Measurements from ENCODE around the gene TRMT11. TPM values are rescaled to one million over a fixed set of nuclear protein-coding genes. Genes with fewer than 3 reads are reported as not detected.

The TRMT11 gene
- total and polyA plus RNA-seq, 9 of the 15 experiments (the other 6 are each of a cell fraction or from before 2014, with no cell fraction given), result 38.8 to 88.0 (median 59.8) TPM

DNA sequence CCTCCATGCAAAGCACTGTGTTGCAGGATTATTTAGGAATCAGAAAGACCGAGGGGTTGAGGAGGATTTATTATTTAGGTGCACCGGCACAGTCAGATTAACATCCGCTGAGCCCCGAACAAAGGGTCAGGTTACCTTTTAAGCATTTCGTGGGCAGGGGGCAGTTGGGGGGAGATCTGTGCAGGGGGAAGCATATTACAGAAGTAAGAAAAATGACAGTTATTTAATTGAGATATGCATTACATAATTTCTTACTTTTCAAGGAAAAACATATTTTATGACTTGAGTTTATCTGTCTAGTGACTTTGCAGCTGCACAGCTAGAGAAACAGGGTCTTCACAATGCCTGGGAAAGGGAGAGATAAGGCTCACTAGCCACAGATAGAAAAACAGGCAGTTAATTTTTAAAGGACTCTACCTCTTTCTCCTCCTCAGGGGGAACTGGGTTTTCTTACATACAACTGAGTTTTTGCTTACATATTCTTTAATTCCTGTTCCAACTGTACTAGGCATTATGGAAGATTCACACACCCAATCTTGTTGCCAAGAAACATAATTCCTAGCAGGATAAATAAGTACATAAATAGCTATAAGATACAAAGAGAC lies 31.5 kb upstream of the TRMT11 start (continued):
- TF ChIP-seq MBD1 (CRISPR knock-in tag; IDR thresholded peaks at IDR 0.05) (no peak), SRSF3 (IDR thresholded peaks at IDR 0.05; ENCODE audit: insufficient read depth, low read length) (no peak), GABPB2 (CRISPR knock-in tag; conservative IDR thresholded peaks at IDR 0.05) (no peak), GATAD2B (IDR thresholded peaks at IDR 0.05; ENCODE audit: borderline replicate concordance) (no peak), BMI1 (IDR thresholded peaks at IDR 0.05; ENCODE audit: low read length) (no peak), NR3C1 (CRISPR knock-in tag; IDR thresholded peaks at IDR 0.05) (no peak), NFIX (CRISPR knock-in tag; IDR thresholded peaks at IDR 0.05; ENCODE audit: low read depth) (no peak), SMARCC2 (IDR thresholded peaks at IDR 0.05; ENCODE audit: low read depth) (0 out of 2 replicates have a peak, but pooled peaks have one; percentile 48), TSC22D4 (tag; IDR thresholded peaks at IDR 0.05) (no peak), MAFG (tag; conservative IDR thresholded peaks at IDR 0.05) (no peak), ILF3 (IDR thresholded peaks at IDR 0.05; ENCODE audit: borderline replicate concordance) (no peak), ZNF143 (CRISPR knock-in tag; IDR thresholded peaks at IDR 0.05) (no peak), STAT5B (CRISPR knock-in tag; IDR thresholded peaks at IDR 0.05) (no peak), HDAC3 (IDR thresholded peaks at IDR 0.05; ENCODE audit: borderline replicate concordance, partially characterized antibody) (no peak), L3MBTL2 (IDR thresholded peaks at IDR 0.05) (no peak), ATF7 (IDR thresholded peaks at IDR 0.05) (0 out of 2 replicates have a peak, but pooled peaks have one; percentile 31)
- TF ChIP-seq, protein P1, sequence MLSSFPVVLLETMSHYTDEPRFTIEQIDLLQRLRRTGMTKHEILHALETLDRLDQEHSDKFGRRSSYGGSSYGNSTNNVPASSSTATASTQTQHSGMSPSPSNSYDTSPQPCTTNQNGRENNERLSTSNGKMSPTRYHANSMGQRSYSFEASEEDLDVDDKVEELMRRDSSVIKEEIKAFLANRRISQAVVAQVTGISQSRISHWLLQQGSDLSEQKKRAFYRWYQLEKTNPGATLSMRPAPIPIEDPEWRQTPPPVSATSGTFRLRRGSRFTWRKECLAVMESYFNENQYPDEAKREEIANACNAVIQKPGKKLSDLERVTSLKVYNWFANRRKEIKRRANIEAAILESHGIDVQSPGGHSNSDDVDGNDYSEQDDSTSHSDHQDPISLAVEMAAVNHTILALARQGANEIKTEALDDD (IDR thresholded peaks at IDR 0.05), result peak; percentile 61
- TF ChIP-seq, protein P2, sequence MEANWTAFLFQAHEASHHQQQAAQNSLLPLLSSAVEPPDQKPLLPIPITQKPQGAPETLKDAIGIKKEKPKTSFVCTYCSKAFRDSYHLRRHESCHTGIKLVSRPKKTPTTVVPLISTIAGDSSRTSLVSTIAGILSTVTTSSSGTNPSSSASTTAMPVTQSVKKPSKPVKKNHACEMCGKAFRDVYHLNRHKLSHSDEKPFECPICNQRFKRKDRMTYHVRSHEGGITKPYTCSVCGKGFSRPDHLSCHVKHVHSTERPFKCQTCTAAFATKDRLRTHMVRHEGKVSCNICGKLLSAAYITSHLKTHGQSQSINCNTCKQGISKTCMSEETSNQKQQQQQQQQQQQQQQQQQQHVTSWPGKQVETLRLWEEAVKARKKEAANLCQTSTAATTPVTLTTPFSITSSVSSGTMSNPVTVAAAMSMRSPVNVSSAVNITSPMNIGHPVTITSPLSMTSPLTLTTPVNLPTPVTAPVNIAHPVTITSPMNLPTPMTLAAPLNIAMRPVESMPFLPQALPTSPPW (CRISPR knock-in tag; IDR thresholded peaks at IDR 0.05), result peak; percentile 44
- TF ChIP-seq, protein P3, sequence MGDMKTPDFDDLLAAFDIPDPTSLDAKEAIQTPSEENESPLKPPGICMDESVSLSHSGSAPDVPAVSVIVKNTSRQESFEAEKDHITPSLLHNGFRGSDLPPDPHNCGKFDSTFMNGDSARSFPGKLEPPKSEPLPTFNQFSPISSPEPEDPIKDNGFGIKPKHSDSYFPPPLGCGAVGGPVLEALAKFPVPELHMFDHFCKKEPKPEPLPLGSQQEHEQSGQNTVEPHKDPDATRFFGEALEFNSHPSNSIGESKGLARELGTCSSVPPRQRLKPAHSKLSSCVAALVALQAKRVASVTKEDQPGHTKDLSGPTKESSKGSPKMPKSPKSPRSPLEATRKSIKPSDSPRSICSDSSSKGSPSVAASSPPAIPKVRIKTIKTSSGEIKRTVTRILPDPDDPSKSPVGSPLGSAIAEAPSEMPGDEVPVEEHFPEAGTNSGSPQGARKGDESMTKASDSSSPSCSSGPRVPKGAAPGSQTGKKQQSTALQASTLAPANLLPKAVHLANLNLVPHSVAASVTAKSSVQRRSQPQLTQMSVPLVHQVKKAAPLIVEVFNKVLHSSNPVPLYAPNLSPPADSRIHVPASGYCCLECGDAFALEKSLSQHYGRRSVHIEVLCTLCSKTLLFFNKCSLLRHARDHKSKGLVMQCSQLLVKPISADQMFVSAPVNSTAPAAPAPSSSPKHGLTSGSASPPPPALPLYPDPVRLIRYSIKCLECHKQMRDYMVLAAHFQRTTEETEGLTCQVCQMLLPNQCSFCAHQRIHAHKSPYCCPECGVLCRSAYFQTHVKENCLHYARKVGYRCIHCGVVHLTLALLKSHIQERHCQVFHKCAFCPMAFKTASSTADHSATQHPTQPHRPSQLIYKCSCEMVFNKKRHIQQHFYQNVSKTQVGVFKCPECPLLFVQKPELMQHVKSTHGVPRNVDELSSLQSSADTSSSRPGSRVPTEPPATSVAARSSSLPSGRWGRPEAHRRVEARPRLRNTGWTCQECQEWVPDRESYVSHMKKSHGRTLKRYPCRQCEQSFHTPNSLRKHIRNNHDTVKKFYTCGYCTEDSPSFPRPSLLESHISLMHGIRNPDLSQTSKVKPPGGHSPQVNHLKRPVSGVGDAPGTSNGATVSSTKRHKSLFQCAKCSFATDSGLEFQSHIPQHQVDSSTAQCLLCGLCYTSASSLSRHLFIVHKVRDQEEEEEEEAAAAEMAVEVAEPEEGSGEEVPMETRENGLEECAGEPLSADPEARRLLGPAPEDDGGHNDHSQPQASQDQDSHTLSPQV (IDR thresholded peaks at IDR 0.05), result peak; percentile 48; the same call in 1 of the 2 replicates
- TF ChIP-seq, protein P4, sequence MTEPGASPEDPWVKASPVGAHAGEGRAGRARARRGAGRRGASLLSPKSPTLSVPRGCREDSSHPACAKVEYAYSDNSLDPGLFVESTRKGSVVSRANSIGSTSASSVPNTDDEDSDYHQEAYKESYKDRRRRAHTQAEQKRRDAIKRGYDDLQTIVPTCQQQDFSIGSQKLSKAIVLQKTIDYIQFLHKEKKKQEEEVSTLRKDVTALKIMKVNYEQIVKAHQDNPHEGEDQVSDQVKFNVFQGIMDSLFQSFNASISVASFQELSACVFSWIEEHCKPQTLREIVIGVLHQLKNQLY (CRISPR knock-in tag; conservative IDR thresholded peaks at IDR 0.05), result no peak

All from K562 (cell line).